Measurements from ENCODE around the gene E4F1.
"Not testable (repeated sequence)": the region's sequence is repeated elsewhere in the genome, so short reads cannot be mapped to it uniquely, and the experiment has no call there.

The E4F1 gene

GRCh38 chr16:2260250-2260649, 36.9 kb downstream of the E4F1 start:
- no peak for DNase-seq (ENCODE audit: low read depth)
- H3K4me3 ChIP-seq (ENCODE audit: low read length): no peak overlapping the region
- no peak for TF ChIP-seq CTCF (conservative IDR thresholded peaks at IDR 0.05; ENCODE audit: low read length)

- not testable (repeated sequence) for DNase-seq (ENCODE audit: low read depth); H3K4me3 ChIP-seq (ENCODE audit: low read length)
These were observed 39.6 kb downstream of the E4F1 start for GRCh38 chr16:2263026-2263425.

GRCh38 chr16:2266887-2267286, 43.5 kb downstream of the E4F1 start:
- DNase-seq (ENCODE audit: low read depth): peak; percentile 24
- H3K4me3 ChIP-seq (ENCODE audit: low read length): peak overlapping the region; percentile 94

- not testable (repeated sequence) for DNase-seq (ENCODE audit: low read depth)
- H3K4me3 ChIP-seq (ENCODE audit: low read length): peak overlapping the region; percentile 94
These were observed 44.1 kb downstream of the E4F1 start for GRCh38 chr16:2267505-2267912.

- no peak for TF ChIP-seq CTCF (conservative IDR thresholded peaks at IDR 0.05; ENCODE audit: low read length)
- DNase-seq (ENCODE audit: low read depth): peak; percentile 92
- H3K4me3 ChIP-seq (ENCODE audit: low read length): peak within 1 kb of the TSS; percentile 94
These were observed 44.7 kb downstream of the E4F1 start, which contains the start of gene RNPS1 for GRCh38 chr16:2267913-2268666. TSS of gene RNPS1 (minus strand) at chr16:2268126. CDS start at chr16:2264643, 3,483 bp downstream.

- H3K4me3 ChIP-seq (ENCODE audit: low read length): peak overlapping the region; percentile 94; the same call in 1 of the 2 replicates
- no peak for TF ChIP-seq CTCF (conservative IDR thresholded peaks at IDR 0.05; ENCODE audit: low read length)
- DNase-seq (ENCODE audit: low read depth): no peak
These were observed 46.7 kb downstream of the E4F1 start for GRCh38 chr16:2270070-2270462.

- TF ChIP-seq CTCF (conservative IDR thresholded peaks at IDR 0.05; ENCODE audit: low read length): no peak
- H3K4me3 ChIP-seq (ENCODE audit: low read length): no peak overlapping the region
- no peak for DNase-seq (ENCODE audit: low read depth)
These were observed 47.4 kb downstream of the E4F1 start for GRCh38 chr16:2270588-2271470.

GRCh38 chr16:2271848-2272461, 48.6 kb downstream of the E4F1 start:
- H3K4me3 ChIP-seq (ENCODE audit: low read length): no peak overlapping the region
- no peak for DNase-seq (ENCODE audit: low read depth)
- no peak for TF ChIP-seq CTCF (conservative IDR thresholded peaks at IDR 0.05; ENCODE audit: low read length)

Data from AG10803 (cell line).